KMS-11 (cell line): ENCODE data around the gene CACNG3.

Experiments
- H2AFZ ChIP-seq: fragments of 200-600 bp; sonication (generic); 2 replicates; pipeline ENCODE4 v1.6.1; 2016; ENCODE audit warnings: antibody characterized with exemption, mixed run types, low read depth
- H3K27ac ChIP-seq: fragments of 200-600 bp; sonication (generic); 2 replicates; pipeline ENCODE4 v1.6.1; 2016; ENCODE audit warnings: mild to moderate bottlenecking, mixed run types
- H3K27me3 ChIP-seq: fragments of 200-600 bp; sonication (generic); 2 replicates; pipeline ENCODE4 v1.6.1; 2017; ENCODE audit warnings: mild to moderate bottlenecking, low read depth, mixed run types, moderate library complexity; ENCODE audit not compliant: insufficient read depth
- H3K36me3 ChIP-seq: fragments of 200-600 bp; sonication (generic); 2 replicates; pipeline ENCODE4 v1.6.1; 2017; ENCODE audit warnings: mild to moderate bottlenecking, mixed run types; ENCODE audit not compliant: insufficient read depth
- H3K4me1 ChIP-seq: fragments of 200-600 bp; sonication (generic); 2 replicates; pipeline ENCODE4 v1.6.1; 2016; ENCODE audit warnings: mild to moderate bottlenecking, low read depth, mixed run types; ENCODE audit not compliant: poor library complexity, severe bottlenecking
- H3K4me2 ChIP-seq: fragments of 200-600 bp; sonication (generic); 2 replicates; pipeline ENCODE4 v1.7.0; 2016; ENCODE audit warnings: mild to moderate bottlenecking, mixed run types
- H3K4me3 ChIP-seq: fragments of 200-600 bp; sonication (generic); IDR thresholded peaks from 2 replicates; pipeline ENCODE4 v1.6.1; 2017; ENCODE audit warnings: low read depth, low read length, mixed read lengths; ENCODE audit not compliant: insufficient read depth
- H3K79me2 ChIP-seq: fragments of 200-600 bp; sonication (generic); 2 replicates; pipeline ENCODE4 v1.6.1; 2016; ENCODE audit warnings: low read depth, mixed run types; ENCODE audit not compliant: insufficient read depth
- H3K9ac ChIP-seq: fragments of 200-600 bp; sonication (generic); 2 replicates; pipeline ENCODE4 v1.6.1; 2016; ENCODE audit warnings: mild to moderate bottlenecking, mixed run types
- H4K20me1 ChIP-seq: fragments of 200-600 bp; sonication (generic); 2 replicates; pipeline ENCODE4 v1.6.1; 2016; ENCODE audit warnings: mild to moderate bottlenecking, mixed run types; ENCODE audit not compliant: insufficient read depth
- CTCF ChIP-seq: fragments of 200-600 bp; sonication (generic); conservative IDR thresholded peaks from 2 replicates; pipeline ENCODE4 v1.6.1; 2017; ENCODE audit warnings: low read depth, mild to moderate bottlenecking, antibody characterized with exemption, low read length, moderate library complexity, mixed read lengths

The CACNG3 gene

GRCh38 chr16:24270721-24271442 lies 14.7 kb downstream of the CACNG3 start:
- Histone ChIP-seq H3K4me2 (no peak overlapping the region), H3K27ac (no peak overlapping the region), H3K79me2 (no peaks in the 10 kb centered on the region), H3K27me3 (no peaks in the 10 kb centered on the region), H3K4me3 (no peak overlapping the region), H2AFZ (no peak overlapping the region), H4K20me1 (no peaks in the 10 kb centered on the region), H3K9ac (no peak overlapping the region), H3K4me1 (no peaks in the 10 kb centered on the region), H3K36me3 (no peaks in the 10 kb centered on the region)
- TF ChIP-seq CTCF: no peak

DNA sequence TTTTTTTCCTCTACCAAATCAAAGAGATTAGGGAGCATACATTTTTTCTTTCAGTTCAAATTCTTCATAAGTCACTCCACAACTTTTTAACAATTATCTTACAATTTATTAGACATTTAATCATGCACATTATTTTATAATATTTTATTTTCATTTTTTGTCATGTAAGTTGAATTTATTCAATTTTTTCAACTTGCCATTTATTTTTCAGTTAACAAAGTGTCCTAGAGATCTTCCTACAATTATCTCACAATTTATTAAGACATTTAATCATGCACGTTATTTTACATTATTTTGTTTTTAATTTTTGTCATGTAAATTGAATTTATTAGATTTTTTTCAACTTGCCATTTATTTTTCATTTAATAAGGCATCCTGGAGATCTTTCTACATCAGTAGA lies 16.2 kb downstream of the CACNG3 start:
- H3K27me3 ChIP-seq: no peaks in the 10 kb centered on the region
- no peak overlapping the region for H3K4me2 ChIP-seq
- H3K36me3 ChIP-seq: no peaks in the 10 kb centered on the region
- no peak for TF ChIP-seq CTCF
- no peak overlapping the region for H3K4me3 ChIP-seq
- H3K79me2 ChIP-seq: no peaks in the 10 kb centered on the region
- H4K20me1 ChIP-seq: no peaks in the 10 kb centered on the region
- no peak overlapping the region for H3K27ac ChIP-seq
- H3K9ac ChIP-seq: no peak overlapping the region
- no peak overlapping the region for H2AFZ ChIP-seq
- H3K4me1 ChIP-seq: no peaks in the 10 kb centered on the region

DNA sequence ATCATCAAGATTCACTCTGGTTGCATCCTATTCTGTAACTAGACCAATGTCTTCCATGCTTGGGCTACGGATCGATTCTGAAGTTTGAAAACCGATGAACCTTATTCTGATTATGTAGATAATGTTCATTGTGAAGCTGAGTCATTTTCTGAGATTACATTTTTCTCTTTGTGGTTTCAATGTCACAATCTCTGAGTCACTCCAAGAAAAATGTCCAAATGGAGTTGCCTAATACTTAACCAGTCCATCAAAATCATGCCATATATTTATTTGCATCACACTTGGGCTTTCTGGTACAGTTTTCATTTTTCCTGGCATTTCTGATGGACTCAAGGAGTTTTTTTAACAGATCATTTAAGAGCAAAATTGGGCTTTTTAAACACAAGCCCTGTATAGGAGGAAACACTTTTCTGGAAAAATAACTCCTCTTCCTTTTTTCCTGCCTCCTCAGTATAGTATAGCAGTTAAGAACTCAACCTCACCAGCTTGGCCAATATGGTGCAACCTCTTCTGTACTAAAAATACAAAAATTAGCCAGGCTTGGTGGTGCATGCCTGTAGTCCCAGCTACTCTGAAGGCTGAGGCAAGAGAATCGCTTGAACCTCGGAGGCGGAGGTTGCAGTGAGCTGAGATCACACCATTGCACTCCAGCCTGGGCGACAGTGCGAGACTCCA lies 17.5 kb downstream of the CACNG3 start:
- TF ChIP-seq CTCF: no peak
- Histone ChIP-seq H3K4me2 (no peak overlapping the region), H3K27ac (no peak overlapping the region), H3K36me3 (no peaks in the 10 kb centered on the region), H4K20me1 (no peaks in the 10 kb centered on the region), H3K9ac (no peak overlapping the region), H3K4me3 (no peak overlapping the region), H2AFZ (no peak overlapping the region), H3K27me3 (no peaks in the 10 kb centered on the region), H3K79me2 (no peaks in the 10 kb centered on the region), H3K4me1 (no peaks in the 10 kb centered on the region)

DNA sequence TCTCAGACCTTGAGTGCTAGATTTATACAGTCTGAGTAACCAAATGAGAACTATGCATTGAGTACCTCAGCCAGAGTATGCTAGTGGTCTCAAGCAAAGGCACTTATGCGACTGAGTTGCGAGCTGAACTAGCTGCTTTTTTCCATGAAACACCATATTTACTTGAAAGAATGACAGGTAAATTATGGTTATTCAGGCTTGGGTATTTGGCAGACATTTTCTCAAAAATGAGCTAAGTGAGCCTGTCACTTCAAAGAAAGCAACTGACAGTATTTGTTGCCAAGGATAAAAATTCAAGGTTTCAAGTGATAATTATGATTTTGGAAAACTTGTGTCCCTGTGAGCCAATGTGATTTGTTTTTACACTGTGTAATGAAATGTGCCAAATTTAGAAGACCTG lies 19.3 kb downstream of the CACNG3 start:
- Histone ChIP-seq H2AFZ (no peak overlapping the region), H3K4me3 (no peak overlapping the region), H3K4me1 (no peaks in the 10 kb centered on the region), H3K79me2 (no peaks in the 10 kb centered on the region), H3K27me3 (no peaks in the 10 kb centered on the region), H3K4me2 (no peak overlapping the region), H3K36me3 (no peaks in the 10 kb centered on the region), H4K20me1 (no peaks in the 10 kb centered on the region), H3K27ac (no peak overlapping the region), H3K9ac (no peak overlapping the region)
- TF ChIP-seq CTCF: no peak
